Epithelial cell of esophagus (primary cell): Measurements from ENCODE around the gene PIM2.

Source experiments
- DNase-seq: peaks from one replicate; pipeline ENCODE4 v3.0.0; 2010; ENCODE audit warnings: low read depth
- H3K4me3 ChIP-seq: 2 replicates; pipeline ENCODE4 v1.5.1; 2011; ENCODE audit warnings: mild to moderate bottlenecking, low read length, control low read depth
- TF ChIP-seq, protein P1 (sequence below): IDR thresholded peaks from 2 replicates; pipeline ENCODE4 v1.5.1; 2011; ENCODE audit warnings: low read depth, mild to moderate bottlenecking, low read length, control low read depth, inconsistent platforms; ENCODE audit not compliant: insufficient read depth; ENCODE audit errors: missing control alignments

PIM2 gene

DNA sequence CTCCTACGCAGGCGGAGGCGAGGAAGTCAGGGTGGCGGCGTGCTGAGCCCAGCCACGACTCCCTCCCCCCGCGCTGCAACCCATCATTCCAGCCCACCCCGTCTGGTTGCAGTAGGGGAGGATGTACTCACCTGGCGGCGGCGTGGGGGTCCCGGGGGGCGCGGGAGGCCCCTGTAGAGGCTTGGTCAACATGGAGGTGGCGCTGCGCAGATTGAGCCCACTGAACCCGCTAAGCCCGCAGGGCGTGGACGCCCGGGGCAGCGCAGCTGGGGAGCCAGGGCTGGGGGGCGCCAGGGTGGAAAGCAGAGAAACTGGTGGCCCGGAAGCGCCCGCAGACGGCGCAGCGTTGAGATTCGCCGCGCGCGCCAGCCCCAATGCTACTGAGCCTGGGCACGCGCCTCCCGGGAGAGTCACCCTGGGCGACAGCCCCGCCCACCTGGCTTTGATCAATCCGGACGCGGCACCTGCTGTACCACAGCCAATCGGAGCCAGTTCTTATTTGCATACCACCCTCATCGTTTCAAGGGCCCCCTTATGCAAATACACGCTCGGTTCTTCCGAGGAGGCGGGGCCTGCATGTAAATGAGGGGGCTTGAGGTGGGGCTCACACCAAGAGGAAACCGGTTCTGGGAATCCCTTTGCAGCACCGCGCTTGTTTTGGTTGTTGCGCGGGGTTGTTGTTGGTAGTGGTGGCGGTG, at the start of gene PIM2:
PIM2 (minus strand) TSS at position 382 of the 698 bp plus-strand sequence; CDS start at position 192, 190 bp downstream.
- peak within 1 kb of the TSS; percentile 61 for H3K4me3 ChIP-seq
- TF ChIP-seq, protein P1, sequence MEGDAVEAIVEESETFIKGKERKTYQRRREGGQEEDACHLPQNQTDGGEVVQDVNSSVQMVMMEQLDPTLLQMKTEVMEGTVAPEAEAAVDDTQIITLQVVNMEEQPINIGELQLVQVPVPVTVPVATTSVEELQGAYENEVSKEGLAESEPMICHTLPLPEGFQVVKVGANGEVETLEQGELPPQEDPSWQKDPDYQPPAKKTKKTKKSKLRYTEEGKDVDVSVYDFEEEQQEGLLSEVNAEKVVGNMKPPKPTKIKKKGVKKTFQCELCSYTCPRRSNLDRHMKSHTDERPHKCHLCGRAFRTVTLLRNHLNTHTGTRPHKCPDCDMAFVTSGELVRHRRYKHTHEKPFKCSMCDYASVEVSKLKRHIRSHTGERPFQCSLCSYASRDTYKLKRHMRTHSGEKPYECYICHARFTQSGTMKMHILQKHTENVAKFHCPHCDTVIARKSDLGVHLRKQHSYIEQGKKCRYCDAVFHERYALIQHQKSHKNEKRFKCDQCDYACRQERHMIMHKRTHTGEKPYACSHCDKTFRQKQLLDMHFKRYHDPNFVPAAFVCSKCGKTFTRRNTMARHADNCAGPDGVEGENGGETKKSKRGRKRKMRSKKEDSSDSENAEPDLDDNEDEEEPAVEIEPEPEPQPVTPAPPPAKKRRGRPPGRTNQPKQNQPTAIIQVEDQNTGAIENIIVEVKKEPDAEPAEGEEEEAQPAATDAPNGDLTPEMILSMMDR = no peak
- DNase-seq = peak; percentile 92

DNA sequence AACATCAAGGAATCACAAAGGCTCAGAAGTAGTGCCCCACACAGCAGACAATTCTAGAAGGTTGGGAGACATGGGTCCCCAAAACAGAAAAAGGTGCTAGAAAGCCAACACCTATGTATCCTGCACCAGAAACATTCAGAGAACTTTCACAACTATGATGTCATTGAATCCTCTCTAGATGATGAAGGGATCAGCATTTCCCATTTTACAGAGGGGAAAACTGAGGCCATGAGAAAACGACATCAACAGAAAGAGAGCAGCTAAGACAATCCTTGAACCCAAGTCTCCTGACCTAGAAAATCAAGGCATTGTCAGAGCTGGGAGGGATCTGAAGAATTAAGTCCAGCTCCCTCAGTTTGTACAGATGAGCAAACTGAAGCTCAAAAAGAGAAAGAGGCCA, 49.6 kb upstream of the PIM2 start:
- DNase-seq = no peak
- no peak overlapping the region for H3K4me3 ChIP-seq
- TF ChIP-seq, protein P1 = no peak

DNA sequence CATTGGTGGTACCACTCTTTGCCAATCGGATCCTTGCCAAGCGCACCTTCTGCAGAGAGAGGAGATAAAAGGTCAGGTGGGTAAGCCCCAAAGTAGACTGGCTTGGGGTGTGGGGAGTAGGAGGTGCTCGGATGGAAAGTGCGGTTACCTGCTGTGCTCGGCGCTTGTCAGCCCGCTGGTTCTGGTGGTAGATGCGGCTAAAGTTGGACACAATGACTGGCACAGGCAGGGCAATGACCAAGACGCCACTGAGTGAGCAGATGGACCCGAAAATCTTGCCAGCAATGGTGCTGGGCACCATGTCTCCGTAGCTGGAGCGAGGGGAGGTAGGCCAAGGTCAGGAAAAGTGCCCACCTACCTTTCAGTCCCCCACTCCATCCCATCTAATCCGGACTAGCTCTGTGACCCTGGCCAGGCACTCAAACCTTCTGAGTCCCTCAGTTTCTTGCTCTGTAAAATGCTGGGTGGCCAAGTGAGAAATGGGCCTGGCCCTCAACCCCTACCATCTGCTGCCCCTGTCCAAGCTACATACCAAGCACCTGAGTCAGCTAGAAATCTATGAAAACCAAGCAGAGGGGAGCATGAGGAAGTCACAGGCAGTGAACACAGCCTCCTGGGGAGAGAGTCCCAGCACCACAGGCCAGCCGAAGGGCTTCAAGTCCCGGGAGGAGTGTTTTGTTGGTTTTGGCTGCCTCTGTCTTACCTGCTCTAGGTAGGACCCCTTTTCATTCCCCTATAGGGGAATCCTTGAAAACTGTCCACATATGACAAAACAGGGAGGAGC, 48.2 kb upstream of the PIM2 start:
- H3K4me3 ChIP-seq = no peak overlapping the region
- TF ChIP-seq, protein P1 = no peak
- no peak for DNase-seq

DNA sequence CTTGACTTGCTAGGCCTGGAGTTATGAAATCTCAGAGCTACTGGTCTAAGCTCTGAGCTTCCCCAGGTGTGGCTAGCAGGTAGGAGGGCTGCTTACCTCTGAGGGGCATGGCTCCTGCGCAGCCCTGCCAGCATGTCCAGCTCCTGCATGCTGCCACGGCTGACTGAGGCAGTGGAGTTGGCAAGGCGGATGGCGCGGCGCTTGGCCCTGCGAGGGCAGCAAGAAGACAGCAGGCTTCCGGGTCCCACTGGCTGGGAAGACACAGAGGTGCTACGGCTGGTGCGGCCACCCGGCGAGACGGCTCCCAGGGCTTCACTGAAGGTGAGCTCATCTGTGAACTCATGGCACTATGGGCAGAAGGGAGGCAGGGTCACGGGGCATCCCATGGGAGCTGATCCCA, 47.1 kb upstream of the PIM2 start:
- DNase-seq = no peak
- H3K4me3 ChIP-seq = no peak overlapping the region
- TF ChIP-seq, protein P1 = no peak

DNA sequence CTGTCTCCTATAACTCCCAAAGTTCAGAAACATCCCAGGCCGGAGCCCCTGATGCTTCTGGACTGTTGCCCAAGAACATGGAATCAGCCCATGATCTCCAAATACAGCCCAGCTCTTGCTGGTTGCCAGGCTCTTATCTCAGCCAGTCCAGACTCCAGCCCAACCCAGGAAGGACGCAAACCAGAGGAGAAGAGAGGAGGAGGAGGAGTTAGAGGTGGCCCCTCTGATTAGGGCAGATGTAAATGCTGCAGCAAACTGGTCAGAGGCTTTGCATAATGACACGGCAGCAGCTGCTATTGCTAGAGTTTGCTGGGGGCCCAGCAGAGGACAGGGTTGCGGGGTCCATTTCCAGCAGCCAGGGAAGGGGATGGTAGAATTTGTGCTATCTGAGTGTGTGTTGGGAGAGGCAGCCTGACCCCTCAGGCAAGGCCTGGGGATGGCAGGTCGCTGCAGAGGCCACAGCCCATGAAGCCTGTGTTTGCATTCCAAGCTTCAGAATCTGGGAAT, 42.8 kb upstream of the PIM2 start:
- TF ChIP-seq, protein P1 = no peak
- DNase-seq = no peak

GRCh38 chrX:48960291-48960690, 41.5 kb upstream of the PIM2 start:
- no peak for DNase-seq
- no peak overlapping the region for H3K4me3 ChIP-seq
- TF ChIP-seq, protein P1 = no peak

More for the DNA sequence above, 42.8 kb upstream of the PIM2 start:
- H3K4me3 ChIP-seq = no peak overlapping the region
